GM12892 (cell line): ENCODE data around the gene DOCK8.

Experiments used
- POLR2A ChIP-seq: IDR thresholded peaks from 2 replicates; pipeline ENCODE4 v1.6.1; 2011; ENCODE audit warnings: low read depth, low read length, control low read depth
- POLR2AphosphoS5 ChIP-seq: IDR thresholded peaks from 2 replicates; pipeline ENCODE4 v1.6.1; 2011; ENCODE audit warnings: low read depth, low read length, control low read depth
- TAF1 ChIP-seq: IDR thresholded peaks from 2 replicates; pipeline ENCODE4 v1.6.1; 2011; ENCODE audit warnings: low read depth, mild to moderate bottlenecking, control low read depth, low read length, borderline replicate concordance

- TF ChIP-seq POLR2A (no peak), TAF1 (no peak), POLR2AphosphoS5 (no peak)
Observed at GRCh38 chr9:462121-462520, 247.5 kb downstream of the DOCK8 start.
